HG03103 (cell line): ENCODE measurements around the gene FLNA.
"Not testable (repeated sequence)": the region's sequence is repeated elsewhere in the genome, so short reads cannot be mapped to it uniquely, and the experiment has no call there.

Source experiments
- ATAC-seq: cut with Tn5 transposase; IDR thresholded peaks from one replicate; pipeline ENCODE4 v1.9.1; 2021; ENCODE audit warnings: low read depth; ENCODE audit not compliant: unreplicated experiment

Gene FLNA

DNA sequence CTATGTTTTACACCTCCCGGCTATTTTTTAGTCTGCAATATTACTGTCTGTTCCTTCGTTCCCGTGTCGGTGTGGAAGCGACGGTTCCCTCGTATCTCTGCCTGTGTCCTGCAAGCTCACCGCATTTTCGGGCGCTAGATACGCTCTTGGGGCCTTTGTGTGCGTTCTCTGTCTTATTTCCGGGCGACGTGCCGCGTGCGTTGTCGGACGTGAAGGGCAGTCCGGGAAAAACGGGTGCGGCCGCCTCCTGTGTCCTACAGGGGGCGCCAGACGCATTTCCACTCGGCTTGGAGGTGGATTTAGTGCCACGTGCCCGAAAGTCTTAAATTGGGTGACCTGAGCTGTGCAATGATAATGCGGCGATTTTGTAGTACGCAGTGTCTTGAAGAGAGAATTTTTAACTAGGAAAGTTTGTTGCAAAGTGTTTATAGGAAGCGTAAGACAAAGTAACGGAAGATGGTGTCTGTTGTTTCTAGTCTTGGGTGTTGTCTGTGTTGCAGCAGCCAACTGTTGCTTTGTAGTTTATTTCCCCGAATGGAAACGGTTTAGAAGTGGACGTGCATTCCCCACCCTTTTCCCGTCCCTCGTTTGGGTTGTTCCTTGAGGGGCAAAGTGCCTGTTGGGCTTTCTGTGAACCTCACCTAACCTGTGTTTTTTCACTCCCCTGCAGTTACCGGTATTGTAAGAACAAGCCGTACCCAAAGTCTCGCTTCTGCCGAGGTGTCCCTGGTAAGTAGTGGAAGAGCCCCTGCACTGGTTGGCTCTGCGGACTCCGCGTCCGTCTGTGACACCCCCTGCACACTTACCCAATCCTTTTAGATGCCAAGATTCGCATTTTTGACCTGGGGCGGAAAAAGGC is 24.5 kb upstream of the FLNA start:
- ATAC-seq: peak; percentile 29

- peak; percentile 44 for ATAC-seq
These were observed 23.6 kb upstream of the FLNA start, which contains the start of gene RPL10 for GRCh38 chrX:154397888-154398667. Gene RPL10 (plus strand): TSS chrX:154398377. CDS start chrX:154398520, 143 bp downstream.

- peak; percentile 39 for ATAC-seq
These were observed 22.8 kb upstream of the FLNA start for GRCh38 chrX:154396973-154397887.

GRCh38 chrX:154396363-154396762 is 21.9 kb upstream of the FLNA start:
- ATAC-seq: not testable (repeated sequence)

GRCh38 chrX:154389812-154390747 is 15.6 kb upstream of the FLNA start:
- peak; percentile 63 for ATAC-seq

DNA sequence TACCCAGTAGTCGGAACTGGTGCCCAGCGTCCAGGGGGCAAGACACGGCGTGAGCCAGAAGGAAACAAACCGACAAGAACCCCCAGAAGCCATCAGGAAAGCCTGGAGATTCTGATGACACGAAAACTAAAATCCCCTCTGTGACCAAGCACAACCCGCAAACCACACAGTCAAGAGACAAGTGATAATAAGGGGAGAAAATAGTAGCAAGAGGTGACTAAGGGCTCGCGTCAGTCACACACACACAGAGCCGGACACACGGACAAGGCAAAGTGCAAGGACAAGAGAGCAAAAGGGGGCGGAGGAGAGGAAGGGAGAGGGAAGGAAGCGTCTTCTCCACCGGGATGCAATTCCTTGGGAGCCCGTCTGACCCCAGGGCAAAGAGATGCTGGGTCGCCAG is 14.2 kb upstream of the FLNA start:
- not testable (repeated sequence) for ATAC-seq

- ATAC-seq: not testable (repeated sequence)
These were observed 13.7 kb upstream of the FLNA start for GRCh38 chrX:154388094-154388493.

DNA sequence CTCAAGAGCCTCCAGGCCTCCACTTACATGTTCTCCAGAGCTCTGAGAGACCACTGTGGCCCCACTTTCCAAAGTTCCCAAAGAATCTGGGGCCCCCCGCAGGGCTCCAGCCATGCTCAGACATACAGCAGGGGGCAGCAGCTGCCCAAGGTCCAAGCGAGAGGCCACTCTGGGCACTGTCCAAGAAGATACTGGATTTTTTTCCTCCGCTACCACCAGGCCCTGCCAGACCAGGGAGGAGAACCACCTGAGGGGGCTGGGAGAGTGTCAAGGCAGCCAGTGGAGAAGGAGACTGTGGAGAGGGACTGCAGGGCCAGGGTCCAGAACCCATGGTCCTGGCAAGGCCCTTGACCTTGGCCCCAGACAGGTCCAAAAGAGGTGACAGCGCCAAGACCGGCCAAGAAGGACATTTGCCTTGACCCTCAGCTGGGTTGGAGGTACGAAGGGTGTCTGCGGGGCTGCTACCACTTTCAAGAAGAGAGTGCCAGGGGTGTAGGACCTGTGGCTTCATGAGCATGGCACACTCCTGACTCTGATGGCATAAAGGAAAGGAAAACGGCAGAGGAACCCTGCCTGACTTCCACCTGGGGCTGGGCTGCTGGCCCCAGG is 10.0 kb upstream of the FLNA start:
- no peak for ATAC-seq

DNA sequence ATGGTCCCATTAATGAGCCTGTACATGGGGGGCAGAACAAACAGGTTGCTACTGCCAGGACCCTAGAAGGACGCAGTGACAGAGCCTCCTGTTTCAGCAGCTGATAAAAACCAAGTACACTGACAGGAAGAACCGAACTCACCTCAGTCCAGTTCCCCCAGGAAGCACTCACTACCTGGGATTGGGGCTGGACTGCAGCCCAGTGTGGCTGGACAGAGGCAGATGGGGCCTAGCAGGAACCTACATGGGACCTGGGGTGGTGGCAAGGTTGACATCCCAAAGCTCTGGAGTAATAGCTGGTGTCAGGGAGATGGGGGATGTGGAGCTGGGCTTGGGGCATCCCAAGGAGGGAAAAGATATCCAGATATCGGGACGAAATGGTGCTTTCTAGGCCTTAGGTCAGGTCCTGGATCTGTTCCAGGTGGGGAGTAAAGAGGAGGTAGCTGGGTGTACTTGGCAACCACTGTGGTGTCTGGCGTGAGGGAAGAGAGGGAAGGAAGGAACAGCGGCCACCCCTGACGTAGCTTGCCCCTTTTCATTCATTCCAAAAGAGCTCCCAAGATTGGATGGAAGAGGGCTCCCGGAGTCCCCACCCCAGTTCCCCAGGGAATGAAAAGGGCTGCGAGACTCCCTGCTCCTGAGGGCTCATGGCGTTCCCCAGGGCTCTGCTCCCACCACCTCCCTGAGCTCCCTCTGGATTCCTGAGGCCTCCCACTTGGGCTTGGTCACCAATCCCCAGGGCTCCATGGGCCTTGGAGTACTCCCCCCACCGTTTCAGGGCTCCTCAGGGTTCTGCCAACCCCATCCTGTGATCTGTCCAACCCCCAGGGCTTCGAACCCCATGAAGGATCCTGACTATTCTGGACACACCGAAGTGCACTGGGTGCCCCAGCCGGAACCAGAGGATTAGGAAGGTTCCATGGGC is 9.2 kb upstream of the FLNA start:
- ATAC-seq: no peak

DNA sequence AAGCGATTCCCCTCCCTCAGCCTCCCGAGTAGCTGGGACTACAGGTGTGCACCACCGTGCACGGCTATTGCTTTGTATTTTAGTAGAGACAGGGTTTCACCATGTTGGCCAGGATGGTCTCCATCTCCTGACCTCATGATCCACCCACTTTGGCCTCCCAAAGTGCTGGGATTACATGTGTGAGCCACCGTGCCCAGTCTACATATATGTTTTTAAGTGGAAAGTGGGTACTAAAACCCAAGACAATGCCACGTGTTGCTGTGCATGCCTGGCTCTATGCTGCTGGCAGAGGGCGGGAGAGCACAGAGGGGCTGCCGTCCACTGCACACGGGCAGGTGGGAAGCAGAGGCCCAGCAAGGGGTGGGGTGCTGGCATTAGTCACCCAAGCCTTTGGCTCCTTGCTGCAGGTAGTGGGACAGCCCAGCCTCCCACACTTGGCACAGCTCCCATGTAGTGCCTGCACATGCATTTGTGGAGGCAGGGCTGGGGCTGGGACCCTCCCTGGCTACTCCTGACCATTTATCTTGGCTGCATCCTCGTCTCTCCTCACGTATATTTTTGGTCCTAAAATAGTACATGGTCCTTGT is 8.1 kb upstream of the FLNA start:
- no peak for ATAC-seq

- ATAC-seq: no peak
These were observed 6.8 kb upstream of the FLNA start for GRCh38 chrX:154381271-154381670.

DNA sequence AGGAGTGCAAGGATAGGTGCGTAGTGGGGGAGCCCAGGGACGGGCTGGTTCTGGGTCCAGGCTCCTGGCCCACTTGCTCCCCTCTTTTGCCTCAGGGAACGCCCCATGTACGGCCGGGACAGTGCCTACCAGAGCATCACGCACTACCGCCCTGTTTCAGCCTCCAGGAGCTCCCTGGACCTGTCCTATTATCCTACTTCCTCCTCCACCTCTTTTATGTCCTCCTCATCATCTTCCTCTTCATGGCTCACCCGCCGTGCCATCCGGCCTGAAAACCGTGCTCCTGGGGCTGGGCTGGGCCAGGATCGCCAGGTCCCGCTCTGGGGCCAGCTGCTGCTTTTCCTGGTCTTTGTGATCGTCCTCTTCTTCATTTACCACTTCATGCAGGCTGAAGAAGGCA is 6.4 kb upstream of the FLNA start:
- ATAC-seq: no peak

GRCh38 chrX:154380153-154380552 is 5.7 kb upstream of the FLNA start:
- no peak for ATAC-seq

GRCh38 chrX:154379569-154379951 is 5.1 kb upstream of the FLNA start:
- ATAC-seq: no peak

DNA sequence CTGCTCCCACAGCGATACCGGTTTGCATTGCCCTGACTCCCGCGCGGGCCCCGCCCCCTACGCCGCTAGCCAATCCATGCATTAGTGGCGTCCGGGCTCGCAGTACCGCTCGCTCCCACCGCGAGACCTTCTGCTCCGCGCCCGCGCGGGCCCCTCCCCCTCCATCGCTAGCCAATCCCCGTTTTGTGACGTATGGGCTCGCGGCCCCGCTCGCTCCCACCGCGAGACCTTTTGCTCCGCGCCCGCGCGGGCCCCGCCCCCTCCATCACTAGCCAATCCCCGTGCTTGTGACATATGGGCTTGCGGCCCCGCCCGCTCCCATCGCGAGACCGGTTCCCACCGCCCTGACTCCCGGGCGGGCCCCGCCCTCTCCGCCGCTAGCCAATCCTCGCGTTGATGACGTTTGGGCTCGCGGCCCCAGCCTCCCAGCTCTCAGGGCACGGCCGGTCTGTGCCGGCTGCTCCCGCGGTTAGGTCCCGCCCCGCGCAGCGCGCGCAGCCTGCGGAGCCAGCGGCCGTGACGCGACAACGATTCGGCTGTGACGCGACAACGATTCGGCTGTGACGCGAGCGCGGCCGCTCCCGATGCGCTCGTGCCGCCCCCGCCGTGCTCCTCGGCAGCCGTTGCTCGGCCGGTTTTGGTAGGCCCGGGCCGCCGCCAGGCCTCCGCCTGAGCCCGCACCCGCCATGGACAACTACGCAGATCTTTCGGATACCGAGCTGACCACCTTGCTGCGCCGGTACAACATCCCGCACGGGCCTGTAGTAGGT is 4.5 kb upstream of the FLNA start, which contains the start of gene EMD:
Gene EMD (plus strand): TSS at position 497 of the 770 bp plus-strand sequence. CDS start 190 bp downstream, at position 687.
- ATAC-seq: peak; percentile 63

- no peak for ATAC-seq
These were observed 3.8 kb upstream of the FLNA start for GRCh38 chrX:154378059-154378798.
